ENCODE measurements around the gene PUS1.
A peak's percentile ranks its signal among the peaks of the same experiment; 100 is the strongest.

Gene PUS1

DNA sequence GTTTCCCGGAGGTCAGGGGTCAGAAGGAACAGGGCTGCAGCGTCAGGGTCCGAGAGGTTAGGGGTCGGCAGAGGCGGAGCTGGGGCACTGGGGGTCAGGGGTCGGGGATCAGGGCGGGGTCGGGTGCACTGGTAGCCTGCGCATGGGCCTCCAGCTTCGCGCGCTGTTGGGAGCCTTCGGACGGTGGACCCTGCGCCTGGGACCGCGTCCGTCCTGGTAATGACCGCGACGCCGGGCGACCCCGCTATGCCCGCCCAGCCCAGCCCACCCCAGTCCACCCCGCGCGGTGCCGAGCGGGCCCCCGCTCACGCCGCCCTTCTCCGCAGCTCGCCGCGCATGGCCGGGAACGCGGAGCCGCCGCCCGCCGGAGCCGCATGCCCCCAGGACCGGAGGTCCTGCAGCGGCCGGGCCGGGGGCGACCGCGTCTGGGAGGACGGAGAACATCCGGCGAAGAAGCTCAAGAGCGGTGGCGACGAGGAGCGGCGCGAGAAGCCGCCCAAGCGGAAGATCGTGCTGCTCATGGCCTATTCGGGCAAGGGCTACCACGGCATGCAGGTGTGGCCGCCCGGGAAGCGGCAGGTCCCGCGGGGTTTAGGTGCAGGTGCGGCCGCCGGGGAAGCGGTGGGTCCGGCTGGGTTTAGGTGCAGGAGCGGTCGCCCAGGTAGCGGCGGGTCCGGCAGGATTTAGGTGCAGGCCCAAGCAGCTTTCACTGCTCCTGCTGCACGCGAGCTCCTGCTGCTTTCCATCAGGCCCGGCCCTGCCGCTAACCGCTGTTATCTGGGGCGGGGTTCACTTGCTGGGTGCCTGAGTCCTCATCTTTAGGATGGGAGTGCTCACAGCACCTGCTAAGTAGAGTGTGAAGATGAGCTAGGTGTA lies 743 bp downstream of the PUS1 start:
- CTCF ChIA-PET = interaction anchor here (1.2 to 1.4 kb wide), 3 partner anchors 9 to 15 kb away, joined by 3 to 4 read pairs (median 4); no protein-coding TSS in a partner anchor
- WGBS (ENCODE audit: insufficient coverage) = under 1% methylated on average over 68 of the region's 87 CpGs
- DNase-seq = peak in 2 of 3 donors; percentile 22 to 33
- Histone ChIP-seq H3K36me3 (ENCODE audit: control insufficient read depth in 4 of 4, insufficient read depth in 4 of 4, low read length in 3 of 4) (peaks cover 0 to 32% (median 22%) of the 10 kb centered on the region in 4 experiments), H3K27ac (ENCODE audit: insufficient read depth in 1 of 2, low read depth in 1 of 2, low read length in 2 of 2, poor library complexity in 1 of 2, severe bottlenecking in 2 of 2) (peak overlapping the region in 1 of 2 experiments; percentile 68), H3K4me3 (ENCODE audit: control insufficient read depth in 1 of 7, extremely low read depth in 1 of 7, insufficient read depth in 4 of 7, low read depth in 2 of 7, low read length in 6 of 7) (peak overlapping the region; percentile 68 to 87 (median 79)), H3K27me3 (replicated peaks in 2 of 5; ENCODE audit: control insufficient read depth in 4 of 5, insufficient read depth in 5 of 5, low read length in 4 of 5) (no peaks in the 10 kb centered on the region), H3K4me1 (ENCODE audit: control extremely low read depth in 1 of 4, control insufficient read depth in 4 of 4, insufficient read depth in 4 of 4, low read length in 3 of 4) (peaks cover 0 to 18% (median 17%) of the 10 kb centered on the region in 4 experiments), H3K9me3 (ENCODE audit: control extremely low read depth in 1 of 5, control insufficient read depth in 4 of 5, insufficient read depth in 2 of 5, low read depth in 1 of 5, low read length in 4 of 5) (no peaks in the 10 kb centered on the region)
- POLR2A ChIA-PET = interaction anchor here (1.6 kb wide), 1 partner anchor 33 kb away, joined by 6 read pairs; no protein-coding TSS in a partner anchor

DNA sequence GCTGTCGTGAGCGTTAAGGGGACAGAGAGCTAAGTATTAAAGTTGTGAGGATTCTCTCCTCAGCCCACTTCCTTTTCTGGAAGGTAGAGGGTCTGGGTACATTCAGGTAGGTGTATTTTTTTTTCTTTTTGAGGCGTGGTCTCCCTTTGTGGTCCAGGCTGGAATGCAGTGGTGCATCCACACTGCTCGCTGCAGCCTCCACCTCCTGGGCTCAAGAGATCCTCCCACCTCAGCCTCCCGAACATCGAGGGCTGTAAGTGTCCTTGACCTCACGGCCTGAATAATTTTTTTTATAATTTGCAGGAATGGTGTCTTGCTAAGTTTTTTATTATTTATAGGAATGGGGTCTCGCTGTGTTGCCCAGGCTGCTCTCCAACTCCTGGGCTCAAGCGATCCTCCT lies 1.4 kb downstream of the PUS1 start:
- peak overlapping the region in 6 of 7 experiments; percentile 68 to 87 (median 80) for H3K4me3 ChIP-seq (ENCODE audit: control insufficient read depth in 1 of 7, extremely low read depth in 1 of 7, insufficient read depth in 4 of 7, low read depth in 2 of 7, low read length in 6 of 7)
- no peaks in the 10 kb centered on the region for H3K9me3 ChIP-seq (ENCODE audit: control extremely low read depth in 1 of 5, control insufficient read depth in 4 of 5, insufficient read depth in 2 of 5, low read depth in 1 of 5, low read length in 4 of 5)
- POLR2A ChIA-PET = interaction anchor here (1.6 kb wide), 1 partner anchor 33 kb away, joined by 6 read pairs; no protein-coding TSS in a partner anchor
- 100% methylated on average over 4 of the region's 9 CpGs for WGBS (ENCODE audit: insufficient coverage)
- peaks cover 0 to 18% (median 15%) of the 10 kb centered on the region in 4 experiments for H3K4me1 ChIP-seq (ENCODE audit: control extremely low read depth in 1 of 4, control insufficient read depth in 4 of 4, insufficient read depth in 4 of 4, low read length in 3 of 4)
- no peak overlapping the region for H3K27ac ChIP-seq (ENCODE audit: insufficient read depth in 1 of 2, low read depth in 1 of 2, low read length in 2 of 2, poor library complexity in 1 of 2, severe bottlenecking in 2 of 2)
- peaks cover 0 to 39% (median 26%) of the 10 kb centered on the region in 4 experiments for H3K36me3 ChIP-seq (ENCODE audit: control insufficient read depth in 4 of 4, insufficient read depth in 4 of 4, low read length in 3 of 4)
- CTCF ChIA-PET = interaction anchor here (1.2 to 1.4 kb wide), 2 partner anchors 12 to 15 kb away, joined by 4 read pairs; no protein-coding TSS in a partner anchor
- no peaks in the 10 kb centered on the region for H3K27me3 ChIP-seq (replicated peaks in 2 of 5; ENCODE audit: control insufficient read depth in 4 of 5, insufficient read depth in 5 of 5, low read length in 4 of 5)
- no peak for DNase-seq

DNA sequence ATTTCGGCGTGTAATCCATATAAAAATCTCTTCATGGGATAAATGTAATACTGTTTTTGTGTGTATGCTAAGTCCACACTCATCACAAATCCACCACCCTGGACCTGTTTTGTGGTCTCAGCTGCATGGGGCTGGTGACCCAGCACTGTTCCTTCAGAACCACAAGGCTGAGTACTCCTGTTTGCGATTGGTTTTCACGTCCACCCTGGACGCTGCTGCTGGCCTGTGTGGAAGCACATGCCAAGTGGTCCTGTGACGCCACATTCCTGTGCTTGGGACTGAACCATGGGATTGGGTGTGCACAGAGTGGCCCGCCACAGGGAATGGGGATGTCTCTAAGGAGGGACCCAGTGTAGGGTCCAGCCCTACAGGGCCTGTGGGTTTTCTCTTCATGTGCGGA lies 4.3 kb downstream of the PUS1 start:
- no peaks in the 10 kb centered on the region for H3K27me3 ChIP-seq (replicated peaks in 2 of 5; ENCODE audit: control insufficient read depth in 4 of 5, insufficient read depth in 5 of 5, low read length in 4 of 5)
- CTCF ChIA-PET = no interaction called here
- WGBS (ENCODE audit: insufficient coverage) = 98% methylated on average over 5 of the region's 8 CpGs
- no peak overlapping the region for H3K4me3 ChIP-seq (ENCODE audit: control insufficient read depth in 1 of 7, extremely low read depth in 1 of 7, insufficient read depth in 4 of 7, low read depth in 2 of 7, low read length in 6 of 7)
- H3K36me3 ChIP-seq (ENCODE audit: control insufficient read depth in 4 of 4, insufficient read depth in 4 of 4, low read length in 3 of 4) = peaks cover 0 to 54% (median 32%) of the 10 kb centered on the region in 4 experiments
- POLR2A ChIA-PET = no interaction called here
- no peaks in the 10 kb centered on the region for H3K9me3 ChIP-seq (ENCODE audit: control extremely low read depth in 1 of 5, control insufficient read depth in 4 of 5, insufficient read depth in 2 of 5, low read depth in 1 of 5, low read length in 4 of 5)
- peaks cover 0 to 15% (median 14%) of the 10 kb centered on the region in 4 experiments for H3K4me1 ChIP-seq (ENCODE audit: control extremely low read depth in 1 of 4, control insufficient read depth in 4 of 4, insufficient read depth in 4 of 4, low read length in 3 of 4)
- no peak for DNase-seq
- H3K27ac ChIP-seq (ENCODE audit: insufficient read depth in 1 of 2, low read depth in 1 of 2, low read length in 2 of 2, poor library complexity in 1 of 2, severe bottlenecking in 2 of 2) = no peak overlapping the region

DNA sequence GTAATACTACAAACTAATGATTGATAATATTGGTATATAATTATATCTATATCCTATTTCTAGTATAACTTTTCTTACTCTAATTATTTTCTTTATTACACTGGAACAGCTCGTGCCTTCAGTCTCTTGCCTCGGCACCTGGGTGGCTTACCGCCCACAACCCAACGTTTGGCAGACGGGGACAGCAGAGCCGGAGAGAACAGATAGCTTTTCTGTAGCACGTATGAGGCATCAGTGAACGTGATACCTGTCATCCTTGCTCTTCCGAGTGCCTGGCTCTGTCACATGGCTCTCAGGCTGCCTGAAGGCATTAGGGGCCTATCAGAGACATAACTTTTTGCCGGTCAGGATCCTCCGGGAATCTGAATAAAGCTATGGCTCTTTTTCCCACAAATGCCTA lies 5.5 kb downstream of the PUS1 start:
- no peak for DNase-seq
- no peak overlapping the region for H3K4me3 ChIP-seq (ENCODE audit: control insufficient read depth in 1 of 7, extremely low read depth in 1 of 7, insufficient read depth in 4 of 7, low read depth in 2 of 7, low read length in 6 of 7)
- H3K4me1 ChIP-seq (ENCODE audit: control extremely low read depth in 1 of 4, control insufficient read depth in 4 of 4, insufficient read depth in 4 of 4, low read length in 3 of 4) = peaks cover 0 to 12% (median 11%) of the 10 kb centered on the region in 4 experiments
- 98% methylated on average over 9 of the region's 11 CpGs for WGBS (ENCODE audit: insufficient coverage)
- POLR2A ChIA-PET = no interaction called here
- no peaks in the 10 kb centered on the region for H3K27me3 ChIP-seq (replicated peaks in 2 of 5; ENCODE audit: control insufficient read depth in 4 of 5, insufficient read depth in 5 of 5, low read length in 4 of 5)
- CTCF ChIA-PET = no interaction called here
- H3K27ac ChIP-seq (ENCODE audit: insufficient read depth in 1 of 2, low read depth in 1 of 2, low read length in 2 of 2, poor library complexity in 1 of 2, severe bottlenecking in 2 of 2) = no peak overlapping the region
- H3K9me3 ChIP-seq (ENCODE audit: control extremely low read depth in 1 of 5, control insufficient read depth in 4 of 5, insufficient read depth in 2 of 5, low read depth in 1 of 5, low read length in 4 of 5) = no peaks in the 10 kb centered on the region
- peaks cover 0 to 64% (median 36%) of the 10 kb centered on the region in 4 experiments for H3K36me3 ChIP-seq (ENCODE audit: control insufficient read depth in 4 of 4, insufficient read depth in 4 of 4, low read length in 3 of 4)

DNA sequence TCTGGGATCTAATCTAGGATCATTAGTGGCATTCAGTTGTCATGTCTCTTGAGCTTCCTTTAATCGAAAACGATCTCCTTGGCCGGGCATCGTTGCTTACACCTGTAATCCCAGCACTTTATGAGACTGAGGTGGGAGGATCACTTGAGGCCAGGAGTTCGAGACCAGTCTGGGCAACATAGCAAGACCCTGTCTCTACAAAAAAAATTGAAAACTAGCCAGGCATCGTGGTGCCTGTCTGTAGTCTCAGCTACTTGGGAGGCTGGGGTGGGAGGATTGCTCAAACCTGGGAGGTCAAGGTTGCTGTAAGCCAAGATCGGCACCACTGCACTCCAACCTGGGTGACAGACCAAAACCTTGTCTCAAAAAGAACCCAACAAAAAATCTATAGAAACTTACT lies 9.0 kb downstream of the PUS1 start:
- Histone ChIP-seq H3K4me1 (ENCODE audit: control extremely low read depth in 1 of 4, control insufficient read depth in 4 of 4, insufficient read depth in 4 of 4, low read length in 3 of 4) (no peaks in the 10 kb centered on the region), H3K36me3 (ENCODE audit: control insufficient read depth in 4 of 4, insufficient read depth in 4 of 4, low read length in 3 of 4) (peaks cover 8 to 81% (median 43%) of the 10 kb centered on the region in 4 experiments), H3K9me3 (ENCODE audit: control extremely low read depth in 1 of 5, control insufficient read depth in 4 of 5, insufficient read depth in 2 of 5, low read depth in 1 of 5, low read length in 4 of 5) (no peaks in the 10 kb centered on the region), H3K27ac (ENCODE audit: insufficient read depth in 1 of 2, low read depth in 1 of 2, low read length in 2 of 2, poor library complexity in 1 of 2, severe bottlenecking in 2 of 2) (no peak overlapping the region), H3K4me3 (ENCODE audit: control insufficient read depth in 1 of 7, extremely low read depth in 1 of 7, insufficient read depth in 4 of 7, low read depth in 2 of 7, low read length in 6 of 7) (no peak overlapping the region), H3K27me3 (replicated peaks in 2 of 5; ENCODE audit: control insufficient read depth in 4 of 5, insufficient read depth in 5 of 5, low read length in 4 of 5) (no peaks in the 10 kb centered on the region)
- CTCF ChIA-PET = interaction anchor here (1.0 kb wide), 1 partner anchor 9 kb away, joined by 3 read pairs; the partner anchor contains the start of gene PUS1
- WGBS (ENCODE audit: insufficient coverage) = 81% methylated on average over 6 of the region's 7 CpGs
- POLR2A ChIA-PET = no interaction called here
- no peak for DNase-seq

DNA sequence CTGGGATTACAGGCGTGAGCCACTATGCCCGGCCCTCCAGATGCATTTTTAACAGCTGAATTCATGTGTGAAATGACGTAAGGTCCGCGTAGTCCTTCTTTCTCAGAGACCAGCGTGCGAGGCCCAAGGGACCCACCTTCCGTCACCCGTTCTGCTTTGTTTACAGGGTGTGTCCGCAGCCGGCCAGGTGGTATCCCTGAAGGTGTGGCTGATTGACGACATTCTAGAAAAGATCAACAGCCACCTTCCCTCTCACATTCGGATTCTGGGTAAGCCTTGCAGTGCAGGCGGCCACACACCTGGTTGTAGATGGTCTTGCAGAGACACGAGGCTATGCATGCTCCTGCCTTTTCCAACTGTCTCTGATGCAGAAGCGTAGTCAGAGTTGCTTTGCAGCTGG lies 9.9 kb downstream of the PUS1 start:
- DNase-seq = no peak
- no peaks in the 10 kb centered on the region for H3K4me1 ChIP-seq (ENCODE audit: control extremely low read depth in 1 of 4, control insufficient read depth in 4 of 4, insufficient read depth in 4 of 4, low read length in 3 of 4)
- no peak overlapping the region for H3K27ac ChIP-seq (ENCODE audit: insufficient read depth in 1 of 2, low read depth in 1 of 2, low read length in 2 of 2, poor library complexity in 1 of 2, severe bottlenecking in 2 of 2)
- ChIA-PET CTCF (interaction anchor here (0.6 to 1.0 kb wide), 2 partner anchors 10 to 576 kb away, joined by 3 read pairs; partner anchors contain the start of gene PUS1), POLR2A (no interaction called here)
- H3K27me3 ChIP-seq (replicated peaks in 2 of 5; ENCODE audit: control insufficient read depth in 4 of 5, insufficient read depth in 5 of 5, low read length in 4 of 5) = no peaks in the 10 kb centered on the region
- no peaks in the 10 kb centered on the region for H3K9me3 ChIP-seq (ENCODE audit: control extremely low read depth in 1 of 5, control insufficient read depth in 4 of 5, insufficient read depth in 2 of 5, low read depth in 1 of 5, low read length in 4 of 5)
- 95% methylated on average over 15 of the region's 16 CpGs for WGBS (ENCODE audit: insufficient coverage)
- peaks cover 14 to 81% (median 47%) of the 10 kb centered on the region in 4 experiments for H3K36me3 ChIP-seq (ENCODE audit: control insufficient read depth in 4 of 4, insufficient read depth in 4 of 4, low read length in 3 of 4)
- H3K4me3 ChIP-seq (ENCODE audit: control insufficient read depth in 1 of 7, extremely low read depth in 1 of 7, insufficient read depth in 4 of 7, low read depth in 2 of 7, low read length in 6 of 7) = no peak overlapping the region

DNA sequence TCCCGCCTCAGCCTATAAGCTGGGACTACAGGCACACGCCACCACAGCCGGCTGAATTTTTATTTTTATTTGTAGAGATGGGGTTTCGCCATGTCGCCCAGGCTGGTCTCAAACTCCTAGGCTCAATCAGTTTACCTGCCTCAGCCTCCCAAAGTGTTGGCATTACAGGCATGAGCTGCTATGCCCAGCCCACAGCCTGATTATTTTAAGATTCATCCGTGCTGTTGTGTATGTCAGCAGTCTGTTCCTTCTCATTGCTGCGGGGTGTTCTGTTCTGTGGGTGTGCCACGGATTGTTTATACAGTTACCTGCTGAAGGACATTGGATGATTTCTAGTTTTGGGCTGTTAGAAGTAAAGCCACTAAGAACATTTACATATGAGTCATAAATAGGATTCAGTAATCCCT lies 11.1 kb downstream of the PUS1 start:
- Histone ChIP-seq H3K27ac (ENCODE audit: insufficient read depth in 1 of 2, low read depth in 1 of 2, low read length in 2 of 2, poor library complexity in 1 of 2, severe bottlenecking in 2 of 2) (no peak overlapping the region), H3K4me3 (ENCODE audit: control insufficient read depth in 1 of 7, extremely low read depth in 1 of 7, insufficient read depth in 4 of 7, low read depth in 2 of 7, low read length in 6 of 7) (no peak overlapping the region), H3K36me3 (ENCODE audit: control insufficient read depth in 4 of 4, insufficient read depth in 4 of 4, low read length in 3 of 4) (peaks cover 14 to 78% (median 48%) of the 10 kb centered on the region in 4 experiments), H3K9me3 (ENCODE audit: control extremely low read depth in 1 of 5, control insufficient read depth in 4 of 5, insufficient read depth in 2 of 5, low read depth in 1 of 5, low read length in 4 of 5) (no peaks in the 10 kb centered on the region), H3K4me1 (ENCODE audit: control extremely low read depth in 1 of 4, control insufficient read depth in 4 of 4, insufficient read depth in 4 of 4, low read length in 3 of 4) (no peaks in the 10 kb centered on the region), H3K27me3 (replicated peaks in 2 of 5; ENCODE audit: control insufficient read depth in 4 of 5, insufficient read depth in 5 of 5, low read length in 4 of 5) (no peaks in the 10 kb centered on the region)
- ChIA-PET CTCF (no interaction called here), POLR2A (no interaction called here)
- DNase-seq = no peak
- WGBS (ENCODE audit: insufficient coverage) = 100% methylated on average over 1 of the region's 8 CpGs

Measured in common myeloid progenitor, CD34-positive (primary cell).